SH-SY5Y (cell line): Measurements from ENCODE around the gene NRF1.

ENCODE experiments used
- GATA2 ChIP-seq: IDR thresholded peaks from 2 replicates; pipeline ENCODE4 v1.6.1; 2011; ENCODE audit warnings: mild to moderate bottlenecking, low read depth, low read length
- GATA3 ChIP-seq: IDR thresholded peaks from 2 replicates; pipeline ENCODE4 v1.6.1; 2011; ENCODE audit warnings: low read depth, mild to moderate bottlenecking, low read length, moderate library complexity

DNA sequence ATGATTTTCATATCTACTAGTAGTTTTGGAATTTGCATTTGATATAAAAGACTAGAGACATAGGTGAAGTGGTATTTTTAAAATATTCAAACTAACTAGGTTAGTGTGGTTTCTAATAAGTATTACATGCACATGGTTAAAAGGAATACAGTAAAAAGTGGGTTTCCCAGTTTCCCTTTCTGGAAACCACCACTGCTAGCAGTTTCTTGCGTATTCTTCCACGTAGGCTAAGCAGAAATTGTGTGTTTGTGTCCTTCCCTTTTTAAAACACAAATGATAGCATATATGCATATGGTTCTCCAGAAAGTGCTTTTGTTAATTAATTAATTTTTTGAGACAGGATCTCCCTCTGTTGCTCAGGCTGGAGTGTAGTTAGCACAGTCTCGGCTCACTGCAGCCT is 15.4 kb downstream of the NRF1 start:
- TF ChIP-seq GATA2 (no peak), GATA3 (no peak)
